ENCODE measurements around the gene NME7.
A peak's percentile ranks its signal among the peaks of the same experiment; 100 is the strongest.
"Not testable (repeated sequence)": the region's sequence is repeated elsewhere in the genome, so short reads cannot be mapped to it uniquely, and the experiment has no call there.

NME7 gene

GRCh38 chr1:169150641-169151337, 216.8 kb downstream of the NME7 start:
- DNase-seq, result no peak

- no peak for DNase-seq
These were observed 217.9 kb downstream of the NME7 start for GRCh38 chr1:169149555-169150286.

- no peak for DNase-seq
These were observed 218.9 kb downstream of the NME7 start for GRCh38 chr1:169148472-169149252.

GRCh38 chr1:169146576-169147214, 220.9 kb downstream of the NME7 start:
- DNase-seq, result no peak

GRCh38 chr1:169144941-169145626, 222.5 kb downstream of the NME7 start:
- no peak for DNase-seq

- no peak for DNase-seq
These were observed 223.6 kb downstream of the NME7 start for GRCh38 chr1:169143984-169144383.

GRCh38 chr1:169143346-169143745, 224.3 kb downstream of the NME7 start:
- no peak for DNase-seq

GRCh38 chr1:169142129-169142528, 225.5 kb downstream of the NME7 start:
- DNase-seq, result no peak

- DNase-seq, result no peak
These were observed 226.2 kb downstream of the NME7 start for GRCh38 chr1:169141356-169141755.

GRCh38 chr1:169138866-169139670, 228.5 kb downstream of the NME7 start:
- DNase-seq, result no peak

- no peak for DNase-seq
These were observed 230.2 kb downstream of the NME7 start for GRCh38 chr1:169137357-169137756.

- DNase-seq, result peak in 1 of 3 donors; percentile 15
These were observed 233.6 kb downstream of the NME7 start for GRCh38 chr1:169133801-169134502.

GRCh38 chr1:169133228-169133576, 234.4 kb downstream of the NME7 start:
- no peak for DNase-seq

- no peak for DNase-seq
These were observed 234.9 kb downstream of the NME7 start for GRCh38 chr1:169132512-169133227.

- DNase-seq, result no peak
These were observed 236.9 kb downstream of the NME7 start for GRCh38 chr1:169130683-169131082.

- DNase-seq, result no peak
These were observed 238.3 kb downstream of the NME7 start for GRCh38 chr1:169129109-169129784.

GRCh38 chr1:169128562-169128961, 239.0 kb downstream of the NME7 start:
- no peak for DNase-seq

- no peak for DNase-seq
These were observed 240.3 kb downstream of the NME7 start for GRCh38 chr1:169127305-169127704.

GRCh38 chr1:169126335-169126734, 241.3 kb downstream of the NME7 start:
- no peak for DNase-seq

- DNase-seq, result not testable (repeated sequence)
These were observed 242.0 kb downstream of the NME7 start for GRCh38 chr1:169125597-169125996.

All from suppressor macrophage treated with lipopolysaccharide for 1 hour (primary cell).